Measurements from ENCODE around the gene SASS6.

The SASS6 gene, protein sequence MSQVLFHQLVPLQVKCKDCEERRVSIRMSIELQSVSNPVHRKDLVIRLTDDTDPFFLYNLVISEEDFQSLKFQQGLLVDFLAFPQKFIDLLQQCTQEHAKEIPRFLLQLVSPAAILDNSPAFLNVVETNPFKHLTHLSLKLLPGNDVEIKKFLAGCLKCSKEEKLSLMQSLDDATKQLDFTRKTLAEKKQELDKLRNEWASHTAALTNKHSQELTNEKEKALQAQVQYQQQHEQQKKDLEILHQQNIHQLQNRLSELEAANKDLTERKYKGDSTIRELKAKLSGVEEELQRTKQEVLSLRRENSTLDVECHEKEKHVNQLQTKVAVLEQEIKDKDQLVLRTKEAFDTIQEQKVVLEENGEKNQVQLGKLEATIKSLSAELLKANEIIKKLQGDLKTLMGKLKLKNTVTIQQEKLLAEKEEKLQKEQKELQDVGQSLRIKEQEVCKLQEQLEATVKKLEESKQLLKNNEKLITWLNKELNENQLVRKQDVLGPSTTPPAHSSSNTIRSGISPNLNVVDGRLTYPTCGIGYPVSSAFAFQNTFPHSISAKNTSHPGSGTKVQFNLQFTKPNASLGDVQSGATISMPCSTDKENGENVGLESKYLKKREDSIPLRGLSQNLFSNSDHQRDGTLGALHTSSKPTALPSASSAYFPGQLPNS

GRCh38 chr1:100132566-100133477 is at the start of gene SASS6, which contains the start of gene TRMT13:
TSS of gene SASS6 (minus strand) at chr1:100132930. CDS start at chr1:100132814, 116 bp downstream.
TSS of gene TRMT13 (plus strand) at chr1:100133163. CDS start at chr1:100133169, 6 bp downstream.
- peak; percentile 94 for DNase-seq

DNA sequence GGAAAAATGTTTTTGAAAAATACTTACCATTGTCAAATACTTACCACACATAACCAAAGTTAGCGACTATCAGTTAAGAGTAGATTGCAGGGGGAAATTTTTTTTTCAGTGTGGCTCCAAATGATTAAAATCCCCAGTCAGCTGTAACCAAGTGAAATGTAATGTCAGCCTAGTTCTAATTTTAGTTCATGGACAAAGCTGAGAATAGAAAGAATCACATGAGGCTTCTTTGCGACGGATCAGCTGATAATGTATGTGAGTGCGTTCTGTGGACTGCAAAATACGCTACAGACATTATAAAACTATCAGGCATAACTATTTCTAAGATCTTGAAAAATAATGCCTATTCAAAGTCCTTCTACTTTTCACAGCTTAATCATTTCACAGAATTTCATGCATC is 45.4 kb upstream of the SASS6 start, which contains the start of gene LRRC39:
LRRC39 (minus strand) TSS at position 166 of the 400 bp plus-strand sequence. CDS start 9,740 bp downstream, outside the sequence.
- no peak for DNase-seq

GRCh38 chr1:100177295-100178041 is 44.7 kb upstream of the SASS6 start:
- DNase-seq = no peak

DNA sequence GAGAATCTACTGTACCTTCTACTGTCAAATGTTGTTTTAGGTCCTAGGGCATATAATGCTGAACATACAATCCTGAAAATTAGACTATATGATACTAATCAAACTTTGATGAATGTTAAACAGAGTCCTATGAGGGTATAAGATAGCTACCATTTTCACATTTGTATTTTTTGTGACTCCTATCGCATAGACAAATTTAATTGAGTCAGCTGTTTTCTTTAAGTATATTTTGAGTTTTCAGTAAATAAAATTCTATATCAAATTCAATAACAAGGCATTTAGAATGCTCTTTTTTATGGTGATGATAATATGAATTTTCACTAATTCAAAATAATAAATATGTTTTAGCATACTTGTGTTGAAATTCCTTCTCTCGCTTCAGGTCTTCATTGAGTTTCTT is 35.3 kb upstream of the SASS6 start:
- no peak for DNase-seq

- DNase-seq = no peak
Observed at GRCh38 chr1:100164702-100165101, 32.0 kb upstream of the SASS6 start.

DNA sequence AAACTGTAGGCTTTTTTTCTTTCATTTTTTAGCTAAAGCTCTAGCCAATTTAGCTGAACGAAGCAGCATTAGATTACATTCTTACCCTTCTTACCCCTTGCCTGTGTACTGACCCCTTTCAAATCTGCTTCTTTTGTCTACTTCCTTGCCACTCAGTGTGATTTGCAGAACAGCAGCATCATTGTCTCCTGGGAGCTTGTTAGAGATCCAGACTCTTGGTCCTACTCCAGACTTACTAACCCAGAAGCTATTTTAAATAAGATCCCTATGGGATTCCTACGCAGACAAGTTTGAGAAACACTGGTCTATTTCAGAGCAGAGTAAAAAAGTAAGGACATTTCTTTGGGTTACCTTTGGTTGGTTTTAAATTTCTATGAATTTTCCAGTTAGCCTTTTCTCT is 31.5 kb upstream of the SASS6 start:
- no peak for DNase-seq

GRCh38 chr1:100162881-100163280 is 30.2 kb upstream of the SASS6 start:
- no peak for DNase-seq

DNA sequence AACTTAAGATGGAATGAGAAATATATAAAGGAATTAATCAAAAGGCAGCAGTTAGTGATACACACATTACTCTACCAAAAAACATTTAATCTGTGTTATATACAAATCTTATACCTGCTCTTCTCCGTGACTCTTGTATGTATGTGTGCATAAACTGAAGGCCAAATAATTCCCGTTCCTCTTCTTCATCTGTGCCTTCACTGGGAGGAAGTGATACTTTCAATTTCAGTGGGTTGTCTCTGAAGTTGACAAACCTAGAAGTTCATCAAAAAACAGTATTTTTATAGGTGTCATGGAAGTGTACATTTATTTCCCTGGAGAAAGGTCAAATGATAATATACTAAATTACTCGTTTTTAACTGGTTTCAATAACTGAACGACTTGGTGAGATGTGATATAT is 19.5 kb upstream of the SASS6 start:
- DNase-seq = peak; percentile 13

GRCh38 chr1:100151679-100152078 is 18.9 kb upstream of the SASS6 start:
- no peak for DNase-seq

DNA sequence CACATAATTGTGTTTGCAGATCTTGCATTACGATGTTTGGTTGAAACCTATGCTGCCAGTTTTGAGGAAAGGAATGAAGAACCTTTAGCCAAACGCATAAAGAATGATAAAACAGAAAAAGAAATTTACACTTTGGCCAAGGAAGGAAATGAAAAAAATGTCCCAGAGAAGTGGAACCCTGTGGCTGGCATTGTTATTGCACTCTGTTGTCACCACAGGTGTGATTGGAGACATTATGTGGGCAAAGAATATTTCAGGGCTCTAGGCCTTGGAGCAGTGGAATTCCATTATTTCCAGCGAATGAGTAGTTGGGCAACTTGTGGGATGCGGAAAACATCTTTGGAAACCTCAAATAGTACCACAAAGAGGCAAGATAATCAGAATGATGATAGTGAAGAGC is 15.1 kb upstream of the SASS6 start:
- DNase-seq = no peak

- DNase-seq = no peak
Observed at GRCh38 chr1:100146958-100147357, 14.2 kb upstream of the SASS6 start.

DNA sequence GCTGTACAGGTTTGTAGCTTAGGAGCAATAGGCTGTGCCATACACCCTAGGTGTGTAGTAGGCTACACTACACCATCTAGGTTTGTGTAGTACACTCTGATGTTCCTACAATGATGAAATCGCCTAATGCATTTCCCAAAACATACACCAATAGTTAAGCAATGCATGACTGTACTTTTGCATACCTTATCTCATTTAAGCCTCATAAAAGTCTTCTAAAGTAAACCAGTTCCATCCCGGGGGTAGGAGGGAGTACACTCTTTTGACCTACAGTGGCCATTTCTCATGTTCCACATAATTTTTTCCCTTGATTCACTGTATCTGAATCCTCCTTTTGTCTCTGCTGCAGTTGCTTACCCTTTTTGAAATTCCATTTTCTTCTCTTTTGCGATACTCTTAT is 12.4 kb upstream of the SASS6 start:
- DNase-seq = no peak

- DNase-seq = no peak
Observed at GRCh38 chr1:100142343-100142742, 9.6 kb upstream of the SASS6 start.

DNA sequence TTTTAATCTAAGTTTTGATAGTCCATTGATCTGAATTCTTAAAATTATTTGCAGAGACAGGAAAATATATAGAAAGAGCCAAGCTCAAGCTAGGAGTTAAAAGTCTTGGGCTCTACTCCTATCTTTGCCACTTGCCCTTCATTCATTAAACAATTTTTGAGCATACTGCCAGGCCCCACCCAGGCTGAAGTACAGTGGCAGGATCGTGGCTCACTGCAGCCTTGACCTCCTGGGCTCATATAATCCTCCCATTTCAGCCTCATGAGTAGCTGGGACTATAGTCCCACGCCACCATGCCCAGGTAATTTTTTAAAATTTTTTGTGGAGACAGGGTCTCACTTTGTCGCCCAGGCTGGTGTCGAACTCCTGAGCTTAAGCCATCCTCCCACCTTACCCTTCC is 8.5 kb upstream of the SASS6 start:
- DNase-seq = no peak

DNA sequence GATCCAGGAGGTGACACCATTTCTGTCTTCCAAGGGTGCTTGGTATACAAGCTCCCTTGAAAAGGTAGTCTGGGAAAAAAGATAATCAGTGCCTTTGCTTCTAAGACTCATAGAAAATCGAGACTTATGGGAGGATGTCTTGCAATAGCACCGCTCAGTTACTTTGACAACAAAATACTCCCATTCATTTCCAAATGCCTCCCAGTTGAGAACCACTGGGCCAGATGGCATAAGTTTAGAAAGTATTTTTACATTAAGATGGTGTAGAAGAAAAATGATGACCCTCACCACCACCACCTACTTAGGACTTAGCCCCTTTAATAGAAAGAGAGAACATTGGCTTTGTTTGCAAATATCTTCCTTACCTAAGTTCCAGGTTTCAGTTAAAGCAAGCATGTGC is 4.9 kb upstream of the SASS6 start:
- no peak for DNase-seq

DNA sequence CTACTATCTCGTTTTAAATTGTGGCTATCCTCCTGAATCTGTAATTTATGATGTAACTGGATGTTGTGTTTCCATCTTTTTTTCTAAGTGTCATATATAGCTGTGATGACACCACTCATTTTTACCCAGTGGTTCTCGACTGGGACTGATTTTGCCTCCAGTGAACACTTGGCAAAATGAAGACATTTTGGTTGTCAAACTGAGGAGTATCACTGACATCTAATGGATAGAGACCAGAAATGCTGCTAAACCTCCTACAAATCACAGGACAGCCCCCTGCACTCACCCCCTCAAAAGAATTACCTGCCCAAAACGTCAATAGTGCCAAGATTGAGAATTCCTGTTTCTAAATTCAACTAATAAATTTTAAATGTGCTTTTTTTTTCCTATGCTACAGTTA is 2.1 kb upstream of the SASS6 start:
- DNase-seq = no peak

GRCh38 chr1:100131623-100132022 is 1.1 kb downstream of the SASS6 start:
- DNase-seq = no peak

GRCh38 chr1:100130552-100131077 is 2.1 kb downstream of the SASS6 start:
- no peak for DNase-seq

GRCh38 chr1:100127226-100127625 is 5.5 kb downstream of the SASS6 start:
- DNase-seq = no peak

GRCh38 chr1:100122177-100122576 is 10.6 kb downstream of the SASS6 start:
- DNase-seq = no peak

DNA sequence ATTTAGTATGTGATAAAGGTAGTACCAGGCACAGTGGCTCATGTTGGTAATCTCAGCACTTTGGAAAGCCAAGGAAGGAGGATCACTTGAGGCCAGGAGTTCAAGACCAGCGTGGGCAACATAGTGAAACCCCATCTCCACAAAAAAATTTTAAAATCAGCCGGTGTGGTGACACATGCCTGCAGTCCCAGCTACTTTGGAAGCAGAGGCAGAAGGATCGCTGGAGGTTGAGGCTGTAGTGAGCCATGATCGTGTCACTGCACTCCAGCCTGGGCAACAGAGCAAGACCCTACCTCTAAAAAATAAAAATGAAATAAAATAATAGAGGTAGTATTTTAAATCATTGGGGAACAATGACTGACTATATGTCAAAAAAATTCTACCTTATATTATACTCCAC is 17.2 kb downstream of the SASS6 start:
- DNase-seq = no peak

DNA sequence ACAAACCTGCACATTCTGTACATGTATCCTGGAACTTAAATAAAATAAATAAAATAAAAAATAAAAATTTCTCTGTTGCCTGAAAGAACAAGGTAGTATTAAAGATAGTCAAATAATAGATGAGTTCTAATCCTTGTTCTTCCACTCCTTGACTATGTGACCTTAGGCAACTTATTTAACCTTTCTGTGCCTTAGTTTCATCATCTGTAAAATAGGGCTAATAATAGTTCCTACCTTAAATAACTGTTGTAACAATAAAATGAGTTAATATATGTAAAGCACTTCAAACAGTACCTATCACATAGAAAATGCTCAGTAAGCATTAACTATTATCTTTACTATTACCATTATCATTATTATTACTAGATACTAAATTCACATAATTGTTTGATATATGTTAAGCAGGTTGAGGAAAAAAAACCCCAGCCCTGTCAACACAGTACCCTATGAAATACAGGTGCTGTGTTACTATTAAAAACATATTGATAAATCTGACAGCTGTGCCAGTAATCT is 23.1 kb downstream of the SASS6 start:
- DNase-seq = no peak
